ENCODE measurements around the gene DPP6. TPM values are rescaled to one million over a fixed set of nuclear protein-coding genes. Genes with fewer than 3 reads are reported as not detected.

DPP6 gene
- total RNA-seq, 4 donors from 2014 or later, result 0.94 to 1.9 TPM; not detected in 2

- Histone ChIP-seq H3K4me3 (no peak overlapping the region), H3K36me3 (no peaks in the 10 kb centered on the region), H3K27ac (no peak overlapping the region), H3K27me3 (peaks cover 0 to 2% (median 0%) of the 10 kb centered on the region in 3 donors), H3K4me1 (no peaks in the 10 kb centered on the region), H3K9me3 (no peaks in the 10 kb centered on the region)
- ATAC-seq (no peak), DNase-seq (no peak)
- TF ChIP-seq CTCF (IDR thresholded peaks at IDR 0.05 in 4 of 5, conservative IDR thresholded peaks at IDR 0.05 in 1 of 5) (no peak), POLR2A (IDR thresholded peaks at IDR 0.05) (no peak)
- in situ Hi-C loops (cut with MboI; ENCODE audit: low sequenced_read_pairs in 4 of 4) (no loop called here), intact Hi-C loops (cut with DNase I; ENCODE audit: low total_unique reads) (no loop called here)
Measured at GRCh38 chr7:154795014-154795413, 742.8 kb downstream of the DPP6 start.

GRCh38 chr7:154795437-154795836 lies 743.2 kb downstream of the DPP6 start:
- Histone ChIP-seq H3K4me3 (no peak overlapping the region), H3K36me3 (no peaks in the 10 kb centered on the region), H3K9me3 (no peaks in the 10 kb centered on the region), H3K27ac (no peak overlapping the region), H3K27me3 (peaks cover 0 to 2% (median 0%) of the 10 kb centered on the region in 3 donors), H3K4me1 (no peaks in the 10 kb centered on the region)
- no peak for ATAC-seq
- DNase-seq, result no peak
- no peak for TF ChIP-seq POLR2A (IDR thresholded peaks at IDR 0.05)
- TF ChIP-seq CTCF (IDR thresholded peaks at IDR 0.05 in 4 of 5, conservative IDR thresholded peaks at IDR 0.05 in 1 of 5), result no peak
- in situ Hi-C loops (cut with MboI; ENCODE audit: low sequenced_read_pairs in 4 of 4), result no loop called here
- intact Hi-C loops (cut with DNase I; ENCODE audit: low total_unique reads), result no loop called here

- TF ChIP-seq POLR2A (IDR thresholded peaks at IDR 0.05) (no peak), CTCF (IDR thresholded peaks at IDR 0.05 in 4 of 5, conservative IDR thresholded peaks at IDR 0.05 in 1 of 5) (no peak)
- intact Hi-C loops (cut with DNase I; ENCODE audit: low total_unique reads) (no loop called here), in situ Hi-C loops (cut with MboI; ENCODE audit: low sequenced_read_pairs in 4 of 4) (no loop called here)
- Histone ChIP-seq H3K27ac (no peak overlapping the region), H3K27me3 (no peaks in the 10 kb centered on the region), H3K4me3 (no peak overlapping the region), H3K4me1 (no peaks in the 10 kb centered on the region), H3K9me3 (no peaks in the 10 kb centered on the region), H3K36me3 (no peaks in the 10 kb centered on the region)
- DNase-seq (no peak), ATAC-seq (no peak)
Measured at GRCh38 chr7:154804449-154804848, 752.3 kb downstream of the DPP6 start.

GRCh38 chr7:154812027-154812426 lies 759.8 kb downstream of the DPP6 start:
- in situ Hi-C loops (cut with MboI; ENCODE audit: low sequenced_read_pairs in 4 of 4), result no loop called here
- H3K36me3 ChIP-seq, result no peaks in the 10 kb centered on the region
- no peak for DNase-seq
- no peaks in the 10 kb centered on the region for H3K9me3 ChIP-seq
- no peak overlapping the region for H3K27ac ChIP-seq
- intact Hi-C loops (cut with DNase I; ENCODE audit: low total_unique reads), result no loop called here
- H3K27me3 ChIP-seq, result no peaks in the 10 kb centered on the region
- H3K4me1 ChIP-seq, result no peaks in the 10 kb centered on the region
- no peak for ATAC-seq
- no peak for TF ChIP-seq CTCF (IDR thresholded peaks at IDR 0.05 in 4 of 5, conservative IDR thresholded peaks at IDR 0.05 in 1 of 5)
- TF ChIP-seq POLR2A (IDR thresholded peaks at IDR 0.05), result no peak
- H3K4me3 ChIP-seq, result no peak overlapping the region

- TF ChIP-seq CTCF (IDR thresholded peaks at IDR 0.05 in 4 of 5, conservative IDR thresholded peaks at IDR 0.05 in 1 of 5) (no peak), POLR2A (IDR thresholded peaks at IDR 0.05) (no peak)
- in situ Hi-C loops (cut with MboI; ENCODE audit: low sequenced_read_pairs in 4 of 4), result no loop called here
- no peak for ATAC-seq
Measured at GRCh38 chr7:154817224-154817896, 765.2 kb downstream of the DPP6 start.

More at GRCh38 chr7:154817224-154817896, 765.2 kb downstream of the DPP6 start:
- no peaks in the 10 kb centered on the region for H3K4me1 ChIP-seq
- no peaks in the 10 kb centered on the region for H3K27me3 ChIP-seq
- H3K27ac ChIP-seq, result no peak overlapping the region
- no peaks in the 10 kb centered on the region for H3K9me3 ChIP-seq
- intact Hi-C loops (cut with DNase I; ENCODE audit: low total_unique reads), result no loop called here
- H3K36me3 ChIP-seq, result no peaks in the 10 kb centered on the region
- H3K4me3 ChIP-seq, result no peak overlapping the region
- DNase-seq, result no peak
